Posterior cingulate gyrus (tissue), 11 donors: ENCODE results near the gene PRKG1.

Experiments
- DNase-seq, 10 donors: peaks; one replicate each; pipeline versions ENCODE4 v3.0.0 to v3.0.0-alpha.2; 2020 to 2021; ENCODE audit warnings: mixed read lengths in 3 of 10
- intact Hi-C: fragments of 100-400 bp; cut with DNase I; formaldehyde crosslinking; loops from one replicate; pipeline ENCODE4 v1.15.1; 2023

The PRKG1 gene

GRCh38 chr10:51462076-51462779, 387.9 kb downstream of the PRKG1 start:
- intact Hi-C loops, result no loop called here
- no peak for DNase-seq

- no peak for DNase-seq
- intact Hi-C loops, result no loop called here
Measured at GRCh38 chr10:51468424-51468823, 394.1 kb downstream of the PRKG1 start.

GRCh38 chr10:51469686-51470085, 395.4 kb downstream of the PRKG1 start:
- DNase-seq, result no peak
- intact Hi-C loops, result no loop called here

- intact Hi-C loops, result no loop called here
- no peak for DNase-seq
Measured at GRCh38 chr10:51471271-51471670, 397.0 kb downstream of the PRKG1 start.

GRCh38 chr10:51472154-51472553, 397.9 kb downstream of the PRKG1 start:
- intact Hi-C loops, result no loop called here
- no peak for DNase-seq

- no peak for DNase-seq
- intact Hi-C loops, result no loop called here
Measured at GRCh38 chr10:51479711-51480110, 405.4 kb downstream of the PRKG1 start.

- intact Hi-C loops, result no loop called here
- DNase-seq, result no peak
Measured at GRCh38 chr10:51485668-51486067, 411.4 kb downstream of the PRKG1 start.

GRCh38 chr10:51487576-51487975, 413.3 kb downstream of the PRKG1 start:
- intact Hi-C loops, result no loop called here

GRCh38 chr10:51488766-51489408, 414.6 kb downstream of the PRKG1 start:
- intact Hi-C loops, result no loop called here
- no peak for DNase-seq

More at GRCh38 chr10:51487576-51487975, 413.3 kb downstream of the PRKG1 start:
- DNase-seq, result no peak

GRCh38 chr10:51498424-51498823, 424.1 kb downstream of the PRKG1 start:
- intact Hi-C loops, result no loop called here
- DNase-seq, result no peak

GRCh38 chr10:51501396-51501795, 427.1 kb downstream of the PRKG1 start:
- no peak for DNase-seq
- intact Hi-C loops, result no loop called here

GRCh38 chr10:51502124-51502523, 427.8 kb downstream of the PRKG1 start:
- intact Hi-C loops, result no loop called here

GRCh38 chr10:51503378-51503777, 429.1 kb downstream of the PRKG1 start:
- DNase-seq, result no peak
- intact Hi-C loops, result no loop called here

More at GRCh38 chr10:51502124-51502523, 427.8 kb downstream of the PRKG1 start:
- DNase-seq, result no peak

GRCh38 chr10:51507476-51507875, 433.2 kb downstream of the PRKG1 start:
- DNase-seq, result no peak
- intact Hi-C loops, result no loop called here

- DNase-seq, result no peak
- intact Hi-C loops, result no loop called here
Measured at GRCh38 chr10:51508156-51508555, 433.9 kb downstream of the PRKG1 start.

- intact Hi-C loops, result no loop called here
- no peak for DNase-seq
Measured at GRCh38 chr10:51510231-51510630, 435.9 kb downstream of the PRKG1 start.

GRCh38 chr10:51521605-51522004, 447.3 kb downstream of the PRKG1 start:
- intact Hi-C loops, result no loop called here
- DNase-seq, result no peak

GRCh38 chr10:51522858-51523257, 448.6 kb downstream of the PRKG1 start:
- DNase-seq, result no peak
- intact Hi-C loops, result no loop called here

GRCh38 chr10:51523440-51523839, 449.2 kb downstream of the PRKG1 start:
- DNase-seq, result no peak
- intact Hi-C loops, result no loop called here

- intact Hi-C loops, result no loop called here
Measured at GRCh38 chr10:51524041-51524440, 449.8 kb downstream of the PRKG1 start.

GRCh38 chr10:51527522-51528219, 453.4 kb downstream of the PRKG1 start:
- intact Hi-C loops, result no loop called here
- DNase-seq, result no peak

More at GRCh38 chr10:51524041-51524440, 449.8 kb downstream of the PRKG1 start:
- DNase-seq, result no peak

- intact Hi-C loops, result no loop called here
- no peak for DNase-seq
Measured at GRCh38 chr10:51528527-51528926, 454.2 kb downstream of the PRKG1 start.
